ENCODE results near the gene CUEDC1. TPM values are rescaled to one million over a fixed set of nuclear protein-coding genes. Genes with fewer than 3 reads are reported as not detected.

Gene CUEDC1
- total and polyA plus RNA-seq, 2 of the 13 experiments (the other 11 are each of a cell fraction or from before 2014, with no cell fraction given) = 7.4 to 12.9 TPM

- TF ChIP-seq, protein P1, sequence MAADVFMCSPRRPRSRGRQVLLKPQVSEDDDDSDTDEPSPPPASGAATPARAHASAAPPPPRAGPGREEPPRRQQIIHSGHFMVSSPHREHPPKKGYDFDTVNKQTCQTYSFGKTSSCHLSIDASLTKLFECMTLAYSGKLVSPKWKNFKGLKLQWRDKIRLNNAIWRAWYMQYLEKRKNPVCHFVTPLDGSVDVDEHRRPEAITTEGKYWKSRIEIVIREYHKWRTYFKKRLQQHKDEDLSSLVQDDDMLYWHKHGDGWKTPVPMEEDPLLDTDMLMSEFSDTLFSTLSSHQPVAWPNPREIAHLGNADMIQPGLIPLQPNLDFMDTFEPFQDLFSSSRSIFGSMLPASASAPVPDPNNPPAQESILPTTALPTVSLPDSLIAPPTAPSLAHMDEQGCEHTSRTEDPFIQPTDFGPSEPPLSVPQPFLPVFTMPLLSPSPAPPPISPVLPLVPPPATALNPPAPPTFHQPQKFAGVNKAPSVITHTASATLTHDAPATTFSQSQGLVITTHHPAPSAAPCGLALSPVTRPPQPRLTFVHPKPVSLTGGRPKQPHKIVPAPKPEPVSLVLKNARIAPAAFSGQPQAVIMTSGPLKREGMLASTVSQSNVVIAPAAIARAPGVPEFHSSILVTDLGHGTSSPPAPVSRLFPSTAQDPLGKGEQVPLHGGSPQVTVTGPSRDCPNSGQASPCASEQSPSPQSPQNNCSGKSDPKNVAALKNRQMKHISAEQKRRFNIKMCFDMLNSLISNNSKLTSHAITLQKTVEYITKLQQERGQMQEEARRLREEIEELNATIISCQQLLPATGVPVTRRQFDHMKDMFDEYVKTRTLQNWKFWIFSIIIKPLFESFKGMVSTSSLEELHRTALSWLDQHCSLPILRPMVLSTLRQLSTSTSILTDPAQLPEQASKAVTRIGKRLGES (CRISPR knock-in tag; IDR thresholded peaks at IDR 0.05; ENCODE audit: borderline replicate concordance) = no peak
- TF ChIP-seq ARID5B (CRISPR knock-in tag; IDR thresholded peaks at IDR 0.05) (0 out of 2 replicates have a peak, but pooled peaks have one; percentile 14), ZNF136 (CRISPR knock-in tag; IDR thresholded peaks at IDR 0.05; ENCODE audit: low read depth) (0 out of 2 replicates have a peak, but pooled peaks have one; percentile 61), ZNF616 (CRISPR knock-in tag; IDR thresholded peaks at IDR 0.05; ENCODE audit: low read depth) (no peak), KDM5B (CRISPR knock-in tag; IDR thresholded peaks at IDR 0.05; ENCODE audit: borderline replicate concordance) (peak; percentile 39; the same call in 1 of the 2 replicates), BCL3 (CRISPR knock-in tag; IDR thresholded peaks at IDR 0.05) (peak; percentile 46; the same call in 1 of the 2 replicates), HNF4A (CRISPR knock-in tag; IDR thresholded peaks at IDR 0.05) (peak; percentile 80), ZNF10 (CRISPR knock-in tag; IDR thresholded peaks at IDR 0.05; ENCODE audit: borderline replicate concordance, low read depth) (no peak), ZNF7 (CRISPR knock-in tag; IDR thresholded peaks at IDR 0.05) (peak; percentile 29; the same call in 1 of the 2 replicates), CBFB (CRISPR knock-in tag; IDR thresholded peaks at IDR 0.05) (no peak), RNF219 (CRISPR knock-in tag; IDR thresholded peaks at IDR 0.05) (no peak), GATAD2A (CRISPR knock-in tag; IDR thresholded peaks at IDR 0.05) (no peak), EP300 (IDR thresholded peaks at IDR 0.05; ENCODE audit: low read depth in 2 of 2, low read length in 2 of 2) (0 out of 4 replicates have a peak, but pooled peaks of 1 of the 2 experiments have one; percentile 16), EP300 (CRISPR knock-in tag; IDR thresholded peaks at IDR 0.05; ENCODE audit: borderline replicate concordance) (no peak)
- TF ChIP-seq, protein P2, sequence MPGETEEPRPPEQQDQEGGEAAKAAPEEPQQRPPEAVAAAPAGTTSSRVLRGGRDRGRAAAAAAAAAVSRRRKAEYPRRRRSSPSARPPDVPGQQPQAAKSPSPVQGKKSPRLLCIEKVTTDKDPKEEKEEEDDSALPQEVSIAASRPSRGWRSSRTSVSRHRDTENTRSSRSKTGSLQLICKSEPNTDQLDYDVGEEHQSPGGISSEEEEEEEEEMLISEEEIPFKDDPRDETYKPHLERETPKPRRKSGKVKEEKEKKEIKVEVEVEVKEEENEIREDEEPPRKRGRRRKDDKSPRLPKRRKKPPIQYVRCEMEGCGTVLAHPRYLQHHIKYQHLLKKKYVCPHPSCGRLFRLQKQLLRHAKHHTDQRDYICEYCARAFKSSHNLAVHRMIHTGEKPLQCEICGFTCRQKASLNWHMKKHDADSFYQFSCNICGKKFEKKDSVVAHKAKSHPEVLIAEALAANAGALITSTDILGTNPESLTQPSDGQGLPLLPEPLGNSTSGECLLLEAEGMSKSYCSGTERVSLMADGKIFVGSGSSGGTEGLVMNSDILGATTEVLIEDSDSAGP (CRISPR knock-in tag; IDR thresholded peaks at IDR 0.05; ENCODE audit: borderline replicate concordance) = peak; percentile 14; the same call in 1 of the 2 replicates
Measured at GRCh38 chr17:57948555-57949420, 6.4 kb downstream of the CUEDC1 start (continued).

Data from HepG2 (cell line).